ENCODE results near the gene SAMD7.

GRCh38 chr3:169868369-169868768 lies 43.0 kb upstream of the SAMD7 start:
- TF ChIP-seq CTCF (IDR thresholded peaks at IDR 0.05) (no peak), EZH2 (IDR thresholded peaks at IDR 0.05) (no peak)
